CD14-positive monocyte (primary cell): ENCODE data around the gene GYPC. TPM values are rescaled to one million over a fixed set of nuclear protein-coding genes. Genes with fewer than 3 reads are reported as not detected.

Experiments
- DNase-seq, 3 donors: peaks; one replicate each; pipeline ENCODE4 v3.0.0-alpha.2; 2011 to 2022
- H2AFZ ChIP-seq: 2 replicates; pipeline ENCODE4 v1.6.0; 2012; ENCODE audit warnings: mild to moderate bottlenecking, low read depth, low read length, inconsistent platforms; ENCODE audit not compliant: insufficient read depth, poor library complexity, severe bottlenecking
- H3K27ac ChIP-seq, 2 donors: 1 replicate in 1 of 2; 2 replicates in 1 of 2; pipeline ENCODE4 v1.5.1; 2012 to 2013; ENCODE audit warnings: low read length in 2 of 2, control low read depth in 1 of 2, inconsistent platforms in 1 of 2, low read depth in 1 of 2, mild to moderate bottlenecking in 1 of 2
- H3K27me3 ChIP-seq, 2 donors: one replicate each; pipeline versions ENCODE4 v1.6.0 to v1.6.1; 2011 to 2013; ENCODE audit warnings: low read length in 2 of 2; ENCODE audit not compliant: control insufficient read depth in 2 of 2, insufficient read depth in 2 of 2
- H3K36me3 ChIP-seq, 2 donors: replicated peaks in 1 of 2; 1 replicate in 1 of 2; 2 replicates in 1 of 2; pipeline versions ENCODE4 v1.5.1 to v1.6.1; 2012 to 2013; ENCODE audit warnings: low read length in 2 of 2, control low read depth in 1 of 2, inconsistent platforms in 1 of 2, mild to moderate bottlenecking in 1 of 2; ENCODE audit not compliant: insufficient read depth in 2 of 2, control insufficient read depth in 1 of 2
- H3K4me1 ChIP-seq, 2 donors: 1 replicate in 1 of 2; 2 replicates in 1 of 2; pipeline versions ENCODE4 v1.5.1 to v1.6.1; 2012 to 2013; ENCODE audit warnings: low read length in 2 of 2, control low read depth in 1 of 2, inconsistent platforms in 1 of 2, mild to moderate bottlenecking in 1 of 2, moderate library complexity in 1 of 2; ENCODE audit not compliant: insufficient read depth in 2 of 2, control insufficient read depth in 1 of 2
- H3K4me2 ChIP-seq: replicated peaks from 2 replicates; pipeline ENCODE3; 2012; ENCODE audit warnings: low read length, moderate library complexity, mild to moderate bottlenecking; ENCODE audit not compliant: poor library complexity, severe bottlenecking; ENCODE audit errors: extremely low read depth
- H3K4me3 ChIP-seq, 3 experiments: fragments of 200-600 bp in 1 of 3; sonication (generic) in 1 of 3; replicated peaks in 1 of 3; 1 replicate in 2 of 3; 2 replicates in 1 of 3; pipeline ENCODE4 v1.5.1; 2011 to 2013; ENCODE audit warnings: low read length in 3 of 3, mild to moderate bottlenecking in 3 of 3, control low read depth in 2 of 3, low read depth in 2 of 3, inconsistent platforms in 1 of 3, moderate library complexity in 1 of 3
- H3K79me2 ChIP-seq: 2 replicates; pipeline ENCODE4 v1.6.0; 2012; ENCODE audit warnings: mild to moderate bottlenecking, control low read depth, inconsistent platforms, low read length, moderate library complexity; ENCODE audit not compliant: insufficient read depth
- H3K9ac ChIP-seq: 2 replicates; pipeline ENCODE4 v1.6.0; 2017; ENCODE audit warnings: low read length, mild to moderate bottlenecking; ENCODE audit not compliant: insufficient read depth, poor library complexity, severe bottlenecking
- H3K9me3 ChIP-seq, 2 donors: replicated peaks in 1 of 2; 1 replicate in 1 of 2; 2 replicates in 1 of 2; pipeline versions ENCODE4 v1.5.1 to v1.6.1; 2012 to 2013; ENCODE audit warnings: low read length in 2 of 2, control low read depth in 1 of 2; ENCODE audit not compliant: control insufficient read depth in 1 of 2, insufficient read depth in 1 of 2
- H4K20me1 ChIP-seq: 2 replicates; pipeline ENCODE4 v1.6.0; 2012; ENCODE audit warnings: mild to moderate bottlenecking, low read length, control low read depth, moderate library complexity; ENCODE audit not compliant: insufficient read depth
- H3K27ac Mint-ChIP-seq, 7 donors: one replicate each; pipeline ENCODE4 v1.8.0; 2020; ENCODE audit warnings: mild to moderate bottlenecking in 7 of 7, mixed read lengths in 7 of 7, moderate library complexity in 6 of 7, inconsistent platforms in 2 of 7
- H3K27me3 Mint-ChIP-seq, 3 donors: one replicate each; pipeline ENCODE4 v1.8.0; 2021 to 2022; ENCODE audit warnings: low read depth in 3 of 3, mild to moderate bottlenecking in 3 of 3, mixed read lengths in 3 of 3, moderate library complexity in 3 of 3, inconsistent platforms in 1 of 3
- H3K36me3 Mint-ChIP-seq, 2 donors: one replicate each; pipeline ENCODE4 v1.8.0; 2020; ENCODE audit warnings: mixed read lengths in 2 of 2, inconsistent platforms in 1 of 2, mild to moderate bottlenecking in 1 of 2
- H3K4me1 Mint-ChIP-seq: one replicate; pipeline ENCODE4 v1.8.0; 2020; ENCODE audit warnings: mild to moderate bottlenecking, mixed read lengths
- H3K4me3 Mint-ChIP-seq, 2 donors: one replicate each; pipeline ENCODE4 v1.8.0; 2020; ENCODE audit warnings: mild to moderate bottlenecking in 2 of 2, mixed read lengths in 2 of 2, moderate library complexity in 1 of 2
- H3K9me3 Mint-ChIP-seq, 7 donors: one replicate each; pipeline ENCODE4 v1.8.0; 2020 to 2022; ENCODE audit warnings: mixed read lengths in 7 of 7, mild to moderate bottlenecking in 6 of 7, moderate library complexity in 6 of 7, inconsistent platforms in 2 of 7
- CTCF ChIP-seq: fragments of 200-600 bp; IDR thresholded peaks from one replicate; pipeline ENCODE4 v1.8.0; 2022; ENCODE audit warnings: antibody characterized with exemption, mild to moderate bottlenecking
- whole genome bisulfite sequencing: methylation state at CpG from one replicate; pipeline ENCODE4 v1.1.5; 2013; ENCODE audit warnings: missing lambda C conversion rate; ENCODE audit not compliant: insufficient coverage; 5-methylcytosine and 5-hydroxymethylcytosine counted together
- intact Hi-C, 2 donors: fragments of 100-400 bp; cut with micrococcal nuclease; formaldehyde crosslinking; loops; one replicate each; pipeline versions ENCODE4 v1.15.0 to v1.15.1; 2023
- polyA plus RNA-seq, 3 donors: library from polyadenylated mRNA; depleted of rRNA in 1 of 3; unstranded in 2 of 3; stranded (reverse) in 1 of 3; fragments of 300-500 nt in 2 of 3; fragments of >200 nt in 1 of 3; fragmentation: Illumina TruSeq in 2 of 3; gene quantifications; 1 replicate in 2 of 3; 2 replicates in 1 of 3; pipeline ENCODE4 v1.2.3, GENCODE V29; 2012 to 2021

GYPC gene
- polyA plus RNA-seq, 3 donors, result 20.0 to 36.1 (median 21.7) TPM

DNA sequence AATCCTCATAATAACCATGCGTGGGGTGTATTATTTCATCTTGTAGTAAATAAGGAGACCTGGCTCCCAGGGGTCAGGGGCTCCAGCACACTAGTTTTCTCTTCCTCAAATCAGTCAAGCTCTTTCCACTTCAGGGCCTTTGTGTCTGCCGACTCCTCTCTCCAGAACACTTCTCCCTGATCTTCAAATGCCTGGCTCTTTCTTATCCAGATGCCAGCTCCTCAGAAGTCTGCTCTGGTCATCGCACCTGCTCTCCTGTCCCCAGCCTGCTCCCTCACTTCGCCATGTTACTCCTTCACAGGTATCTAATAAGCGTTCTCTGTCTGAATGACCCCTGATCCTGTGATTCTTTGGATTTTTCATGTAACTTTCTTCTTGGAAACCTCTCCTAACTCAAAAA lies 62.0 kb downstream of the GYPC start:
- Histone ChIP-seq H3K27me3 (no peaks in the 10 kb centered on the region), H2AFZ (no peak overlapping the region), H3K9me3 (no peaks in the 10 kb centered on the region), H3K4me1 (peaks cover 25 to 29% of the 10 kb centered on the region in 2 donors), H3K27ac (no peak overlapping the region), H3K36me3 (no peaks in the 10 kb centered on the region), H3K4me3 (no peak overlapping the region), H3K4me2 (no peak overlapping the region), H4K20me1 (no peaks in the 10 kb centered on the region), H3K9ac (no peak overlapping the region), H3K79me2 (no peaks in the 10 kb centered on the region)
- peaks cover 2 to 9% (median 7%) of the 10 kb centered on the region in 3 donors for H3K27me3 Mint-ChIP-seq
- intact Hi-C loops, result no loop called here
- peaks cover 47% of the 10 kb centered on the region for H3K4me1 Mint-ChIP-seq
- peak overlapping the region in 1 of 7 donors; percentile 19 for H3K27ac Mint-ChIP-seq
- peaks cover 0 to 3% (median 0%) of the 10 kb centered on the region in 7 donors for H3K9me3 Mint-ChIP-seq
- TF ChIP-seq CTCF, result no peak
- 91% methylated on average over 4 of the region's 5 CpGs for WGBS
- DNase-seq, result no peak
- H3K4me3 Mint-ChIP-seq, result no peak overlapping the region
- no peaks in the 10 kb centered on the region for H3K36me3 Mint-ChIP-seq

GRCh38 chr2:126719191-126719832 lies 63.4 kb downstream of the GYPC start:
- peaks cover 0 to 2% of the 10 kb centered on the region in 2 donors for H3K9me3 ChIP-seq
- peak overlapping the region in 1 of 2 donors; percentile 27 for H3K4me3 Mint-ChIP-seq
- no peaks in the 10 kb centered on the region for H3K27me3 ChIP-seq
- H3K4me1 ChIP-seq, result peaks cover 22 to 26% of the 10 kb centered on the region in 2 donors
- peaks cover 3 to 9% (median 9%) of the 10 kb centered on the region in 3 donors for H3K27me3 Mint-ChIP-seq
- intact Hi-C loops, result no loop called here
- TF ChIP-seq CTCF, result no peak
- no peak overlapping the region for H3K4me3 ChIP-seq
- H3K4me1 Mint-ChIP-seq, result peaks cover 41% of the 10 kb centered on the region
- H3K79me2 ChIP-seq, result no peaks in the 10 kb centered on the region
- 75% methylated on average over 2 of the region's 3 CpGs for WGBS
- no peak for DNase-seq
- H2AFZ ChIP-seq, result peak overlapping the region; percentile 3
- peak overlapping the region in 2 of 7 donors; percentile 0 to 75 for H3K27ac Mint-ChIP-seq
- H3K27ac ChIP-seq, result no peak overlapping the region
- H3K9ac ChIP-seq, result no peak overlapping the region
- no peaks in the 10 kb centered on the region for H3K36me3 ChIP-seq
- H4K20me1 ChIP-seq, result no peaks in the 10 kb centered on the region
- peaks cover 0 to 7% (median 3%) of the 10 kb centered on the region in 7 donors for H3K9me3 Mint-ChIP-seq
- no peaks in the 10 kb centered on the region for H3K36me3 Mint-ChIP-seq
- H3K4me2 ChIP-seq, result no peak overlapping the region
